Activated T-cell treated with anti-CD3 and anti-CD28 coated beads for 1 hour (primary cell): ENCODE measurements around the gene KCNAB2.
"Not testable (repeated sequence)": the region's sequence is repeated elsewhere in the genome, so short reads cannot be mapped to it uniquely, and the experiment has no call there.

Experiments used
- DNase-seq: peaks from one replicate; pipeline ENCODE4 v3.0.0-alpha.2; 2020; ENCODE audit warnings: low read depth

The KCNAB2 gene

GRCh38 chr1:6010554-6010953, 35.1 kb upstream of the KCNAB2 start:
- no peak for DNase-seq

- DNase-seq = no peak
Measured at GRCh38 chr1:6011161-6011945, 34.3 kb upstream of the KCNAB2 start.

- DNase-seq = no peak
Measured at GRCh38 chr1:6011946-6012258, 33.8 kb upstream of the KCNAB2 start.

- DNase-seq = no peak
Measured at GRCh38 chr1:6012529-6013318, 33.0 kb upstream of the KCNAB2 start.

GRCh38 chr1:6013491-6013890, 32.2 kb upstream of the KCNAB2 start:
- DNase-seq = no peak

- no peak for DNase-seq
Measured at GRCh38 chr1:6014130-6014999, 31.3 kb upstream of the KCNAB2 start.

GRCh38 chr1:6016191-6016865, 29.4 kb upstream of the KCNAB2 start:
- no peak for DNase-seq

GRCh38 chr1:6017654-6018053, 28.0 kb upstream of the KCNAB2 start:
- DNase-seq = not testable (repeated sequence)

GRCh38 chr1:6019166-6019845, 26.4 kb upstream of the KCNAB2 start:
- no peak for DNase-seq

- DNase-seq = no peak
Measured at GRCh38 chr1:6022193-6022592, 23.5 kb upstream of the KCNAB2 start.

GRCh38 chr1:6023346-6023745, 22.3 kb upstream of the KCNAB2 start:
- no peak for DNase-seq

- DNase-seq = no peak
Measured at GRCh38 chr1:6024376-6024775, 21.3 kb upstream of the KCNAB2 start.

- DNase-seq = no peak
Measured at GRCh38 chr1:6025269-6026094, 20.2 kb upstream of the KCNAB2 start.

- peak; percentile 89 for DNase-seq
Measured at GRCh38 chr1:6026095-6026809, 19.4 kb upstream of the KCNAB2 start.

GRCh38 chr1:6027591-6027990, 18.1 kb upstream of the KCNAB2 start:
- DNase-seq = no peak

GRCh38 chr1:6028042-6028850, 17.4 kb upstream of the KCNAB2 start:
- peak; percentile 33 for DNase-seq

- DNase-seq = no peak
Measured at GRCh38 chr1:6029351-6029750, 16.3 kb upstream of the KCNAB2 start.

- no peak for DNase-seq
Measured at GRCh38 chr1:6030132-6030531, 15.6 kb upstream of the KCNAB2 start.
